Common myeloid progenitor, CD34-positive (primary cell): ENCODE data around the gene ZNF26.

Source experiments
- CTCF ChIA-PET: fragments of 350-600 bp; sonication (Branson Sonifier 250); formaldehyde crosslinking; loops from one replicate; lab custom pipeline; 2021; ENCODE audit warnings: antibody characterized with exemption; lab: Charles Lee
- POLR2A ChIA-PET: fragments of 350-600 bp; sonication (Branson Sonifier 250); formaldehyde crosslinking; loops from one replicate; lab custom pipeline; 2021; ENCODE audit warnings: antibody characterized with exemption; lab: Charles Lee
- DNase-seq, 3 donors: peaks; one replicate each; pipeline versions ENCODE4 v3.0.0 to v3.0.0-alpha.2; 2013
- H3K27ac ChIP-seq, 2 experiments: 1 replicate in 1 of 2; 2 replicates in 1 of 2; pipeline ENCODE4 v1.7.0; 2013; ENCODE audit warnings: inconsistent platforms in 2 of 2, low read length in 2 of 2, mild to moderate bottlenecking in 2 of 2, low read depth in 1 of 2, moderate library complexity in 1 of 2; ENCODE audit not compliant: severe bottlenecking in 2 of 2, insufficient read depth in 1 of 2, poor library complexity in 1 of 2
- H3K27me3 ChIP-seq, 5 experiments: replicated peaks in 2 of 5; 1 replicate in 3 of 5; 2 replicates in 2 of 5; pipeline versions ENCODE4 v1.6.1 to v1.7.0; 2013; ENCODE audit warnings: low read length in 4 of 5, mild to moderate bottlenecking in 2 of 5, moderate library complexity in 2 of 5, inconsistent platforms in 1 of 5; ENCODE audit not compliant: insufficient read depth in 5 of 5, control insufficient read depth in 4 of 5
- H3K36me3 ChIP-seq, 4 experiments: 1 replicate in 2 of 4; 2 replicates in 2 of 4; pipeline versions ENCODE4 v1.6.1 to v1.7.0; 2013; ENCODE audit warnings: low read length in 3 of 4, control low read depth in 1 of 4, mild to moderate bottlenecking in 1 of 4; ENCODE audit not compliant: control insufficient read depth in 4 of 4, insufficient read depth in 4 of 4
- H3K4me1 ChIP-seq, 4 experiments: 1 replicate in 3 of 4; 2 replicates in 1 of 4; pipeline versions ENCODE4 v1.6.1 to v1.7.1; 2013; ENCODE audit warnings: low read length in 3 of 4, mild to moderate bottlenecking in 3 of 4, control low read depth in 1 of 4, inconsistent platforms in 1 of 4, moderate library complexity in 1 of 4; ENCODE audit not compliant: control insufficient read depth in 4 of 4, insufficient read depth in 4 of 4; ENCODE audit errors: control extremely low read depth in 1 of 4
- H3K4me3 ChIP-seq, 7 experiments: 1 replicate in 4 of 7; 2 replicates in 3 of 7; pipeline versions ENCODE4 v1.5.1 to v1.7.0; 2013; ENCODE audit warnings: mild to moderate bottlenecking in 7 of 7, low read length in 6 of 7, moderate library complexity in 6 of 7, inconsistent platforms in 2 of 7, low read depth in 2 of 7, control low read depth in 1 of 7; ENCODE audit not compliant: insufficient read depth in 4 of 7, control insufficient read depth in 1 of 7; ENCODE audit errors: extremely low read depth in 1 of 7
- H3K9me3 ChIP-seq, 5 experiments: 1 replicate in 4 of 5; 2 replicates in 1 of 5; pipeline versions ENCODE4 v1.6.1 to v1.7.1; 2013; ENCODE audit warnings: low read length in 4 of 5, mild to moderate bottlenecking in 2 of 5, inconsistent platforms in 1 of 5, low read depth in 1 of 5, moderate library complexity in 1 of 5; ENCODE audit not compliant: control insufficient read depth in 4 of 5, insufficient read depth in 2 of 5; ENCODE audit errors: control extremely low read depth in 1 of 5
- WGBS: methylation state at CpG from one replicate; pipeline ENCODE4 v1.1.5; 2013; ENCODE audit not compliant: insufficient coverage; 5-methylcytosine and 5-hydroxymethylcytosine counted together

Gene ZNF26

GRCh38 chr12:133063556-133063955 is 77.4 kb downstream of the ZNF26 start:
- peaks cover 35 to 93% (median 70%) of the 10 kb centered on the region in 5 experiments for H3K9me3 ChIP-seq
- peaks cover 0 to 26% (median 4%) of the 10 kb centered on the region in 4 experiments for H3K36me3 ChIP-seq
- ChIA-PET CTCF (interaction anchor here (1.1 to 1.3 kb wide), 2 partner anchors 12 to 16 kb away, joined by 3 to 4 read pairs; no protein-coding TSS in a partner anchor), POLR2A (no interaction called here)
- 100% methylated on average over 1 of the region's 1 CpG for WGBS
- no peaks in the 10 kb centered on the region for H3K27me3 ChIP-seq
- no peak overlapping the region for H3K27ac ChIP-seq
- no peak for DNase-seq
- no peak overlapping the region for H3K4me3 ChIP-seq
- no peaks in the 10 kb centered on the region for H3K4me1 ChIP-seq

GRCh38 chr12:133073836-133074235 is 87.7 kb downstream of the ZNF26 start:
- Histone ChIP-seq H3K27me3 (no peaks in the 10 kb centered on the region), H3K4me1 (no peaks in the 10 kb centered on the region), H3K27ac (no peak overlapping the region), H3K9me3 (peaks cover 3 to 78% (median 40%) of the 10 kb centered on the region in 5 experiments), H3K36me3 (no peaks in the 10 kb centered on the region), H3K4me3 (no peak overlapping the region)
- CTCF ChIA-PET, result no interaction called here
- POLR2A ChIA-PET, result no interaction called here
- no CpG with 5 or more reads among the region's 2 CpGs for WGBS
- DNase-seq, result no peak
